ENCODE results near the gene COL5A2. TPM values are rescaled to one million over a fixed set of nuclear protein-coding genes. Genes with fewer than 3 reads are reported as not detected.

Gene COL5A2
- total and polyA plus RNA-seq, 4 donors = 3.2 to 83.5 (median 9.1) TPM

GRCh38 chr2:189116087-189116486 lies 63.5 kb downstream of the COL5A2 start:
- no peak overlapping the region for H3K27ac ChIP-seq (ENCODE audit: low read depth in 1 of 2, low read length in 2 of 2)

GRCh38 chr2:189115126-189115525 lies 64.4 kb downstream of the COL5A2 start:
- H3K27ac ChIP-seq (ENCODE audit: low read depth in 1 of 2, low read length in 2 of 2) = no peak overlapping the region
- 52% methylated on average over 2 of the region's 2 CpGs for WGBS
- H3K36me3 ChIP-seq (ENCODE audit: control insufficient read depth in 4 of 4, insufficient read depth in 3 of 4, low read depth in 1 of 4, low read length in 3 of 4) = no peaks in the 10 kb centered on the region
- H3K27me3 ChIP-seq (ENCODE audit: control insufficient read depth in 4 of 4, insufficient read depth in 4 of 4, low read length in 3 of 4) = no peaks in the 10 kb centered on the region
- H3K4me3 ChIP-seq (ENCODE audit: low read depth in 1 of 3, low read length in 3 of 3) = no peak overlapping the region
- no peak overlapping the region for H3K9ac ChIP-seq (ENCODE audit: low read depth in 1 of 2, low read length in 2 of 2)
- peaks cover 0 to 5% (median 2%) of the 10 kb centered on the region in 4 donors for H3K4me1 ChIP-seq (ENCODE audit: control insufficient read depth in 4 of 4, insufficient read depth in 4 of 4, low read length in 3 of 4)
- no peaks in the 10 kb centered on the region for H3K9me3 ChIP-seq (ENCODE audit: control insufficient read depth in 4 of 4, low read length in 3 of 4)
- DNase-seq (ENCODE audit: low spot score) = no peak
- TF ChIP-seq RAD21 (IDR thresholded peaks at IDR 0.05) (peak; percentile 53 to 66), FOXA2 (IDR thresholded peaks at IDR 0.05) (no peak), EGR1 (IDR thresholded peaks at IDR 0.05; ENCODE audit: low read depth in 2 of 2) (no peak), ZBTB33 (IDR thresholded peaks at IDR 0.05) (no peak), YY1 (IDR thresholded peaks at IDR 0.05) (no peak)

More at GRCh38 chr2:189116087-189116486, 63.5 kb downstream of the COL5A2 start:
- TF ChIP-seq EGR1 (IDR thresholded peaks at IDR 0.05; ENCODE audit: low read depth in 2 of 2) (no peak), SP1 (IDR thresholded peaks at IDR 0.05) (no peak), REST (IDR thresholded peaks at IDR 0.05) (no peak), JUND (IDR thresholded peaks at IDR 0.05) (no peak), YY1 (IDR thresholded peaks at IDR 0.05) (no peak), HNF4A (conservative IDR thresholded peaks at IDR 0.05) (no peak), RAD21 (IDR thresholded peaks at IDR 0.05) (no peak), RXRA (IDR thresholded peaks at IDR 0.05) (no peak)
- no peaks in the 10 kb centered on the region for H3K9me3 ChIP-seq (ENCODE audit: control insufficient read depth in 4 of 4, low read length in 3 of 4)
- H3K9ac ChIP-seq (ENCODE audit: low read depth in 1 of 2, low read length in 2 of 2) = no peak overlapping the region
- H3K4me3 ChIP-seq (ENCODE audit: low read depth in 1 of 3, low read length in 3 of 3) = no peak overlapping the region
- H3K4me1 ChIP-seq (ENCODE audit: control insufficient read depth in 4 of 4, insufficient read depth in 4 of 4, low read length in 3 of 4) = peaks cover 0 to 5% (median 0%) of the 10 kb centered on the region in 4 donors
- no peaks in the 10 kb centered on the region for H3K36me3 ChIP-seq (ENCODE audit: control insufficient read depth in 4 of 4, insufficient read depth in 3 of 4, low read depth in 1 of 4, low read length in 3 of 4)
- H3K27me3 ChIP-seq (ENCODE audit: control insufficient read depth in 4 of 4, insufficient read depth in 4 of 4, low read length in 3 of 4) = no peaks in the 10 kb centered on the region
- DNase-seq (ENCODE audit: low spot score) = no peak
- 86% methylated on average over 4 of the region's 4 CpGs for WGBS

- Histone ChIP-seq H3K4me3 (ENCODE audit: low read depth in 1 of 3, low read length in 3 of 3) (no peak overlapping the region), H3K27ac (ENCODE audit: low read depth in 1 of 2, low read length in 2 of 2) (no peak overlapping the region), H3K27me3 (ENCODE audit: control insufficient read depth in 4 of 4, insufficient read depth in 4 of 4, low read length in 3 of 4) (no peaks in the 10 kb centered on the region), H3K9ac (ENCODE audit: low read depth in 1 of 2, low read length in 2 of 2) (no peak overlapping the region), H3K36me3 (ENCODE audit: control insufficient read depth in 4 of 4, insufficient read depth in 3 of 4, low read depth in 1 of 4, low read length in 3 of 4) (no peaks in the 10 kb centered on the region), H3K9me3 (ENCODE audit: control insufficient read depth in 4 of 4, low read length in 3 of 4) (no peaks in the 10 kb centered on the region), H3K4me1 (ENCODE audit: control insufficient read depth in 4 of 4, insufficient read depth in 4 of 4, low read length in 3 of 4) (peaks cover 0 to 5% (median 3%) of the 10 kb centered on the region in 4 donors)
- 88% methylated on average over 2 of the region's 2 CpGs for WGBS
- no peak for DNase-seq (ENCODE audit: low spot score)
- TF ChIP-seq FOXA2 (IDR thresholded peaks at IDR 0.05) (no peak), RAD21 (IDR thresholded peaks at IDR 0.05) (no peak), MAX (IDR thresholded peaks at IDR 0.05) (no peak), YY1 (IDR thresholded peaks at IDR 0.05) (no peak), HNF4A (conservative IDR thresholded peaks at IDR 0.05) (no peak), RXRA (IDR thresholded peaks at IDR 0.05) (no peak), EGR1 (IDR thresholded peaks at IDR 0.05; ENCODE audit: low read depth in 2 of 2) (no peak), CTCF (IDR thresholded peaks at IDR 0.05; ENCODE audit: low read depth, low read length, missing input control) (no peak), ZBTB33 (IDR thresholded peaks at IDR 0.05) (no peak), JUND (IDR thresholded peaks at IDR 0.05) (no peak), GABPA (IDR thresholded peaks at IDR 0.05 in 1 of 2, conservative IDR thresholded peaks at IDR 0.05 in 1 of 2) (no peak)
These were observed 65.6 kb downstream of the COL5A2 start for GRCh38 chr2:189113963-189114362.
